ENCODE results near the gene IL3. TPM values are rescaled to one million over a fixed set of nuclear protein-coding genes. Genes with fewer than 3 reads are reported as not detected.

Gene IL3
- total RNA-seq, 1 donor, result not detected

DNA sequence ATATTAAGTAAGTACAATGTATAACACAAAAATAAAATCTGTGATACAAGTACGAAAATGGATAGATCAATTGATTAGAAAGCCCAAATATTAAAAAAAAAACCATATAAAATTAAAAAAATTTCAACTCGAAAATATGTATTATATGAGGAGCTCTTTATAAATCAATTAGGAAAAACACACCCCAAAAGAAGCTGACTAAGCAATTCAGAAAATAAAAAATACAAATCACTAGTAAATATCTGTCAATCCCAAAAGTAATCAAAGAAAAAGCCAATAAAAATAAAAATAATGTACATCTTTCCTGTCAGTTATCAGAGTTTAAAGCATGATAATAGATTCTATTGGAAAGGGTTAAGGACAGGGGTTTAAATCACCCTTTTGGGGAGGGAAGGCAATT, 38.8 kb upstream of the IL3 start:
- H3K9me3 ChIP-seq (ENCODE audit: low read depth, low read length), result no peaks in the 10 kb centered on the region
- H3K4me3 ChIP-seq (ENCODE audit: low read length), result no peak overlapping the region
- no peaks in the 10 kb centered on the region for H3K27me3 ChIP-seq (ENCODE audit: insufficient read depth, low read length)
- H3K4me1 ChIP-seq (ENCODE audit: insufficient read depth, low read length), result peaks cover 30% of the 10 kb centered on the region

GRCh38 chr5:132022737-132023136, 37.7 kb upstream of the IL3 start:
- no peak overlapping the region for H3K4me3 ChIP-seq (ENCODE audit: low read length)
- H3K4me1 ChIP-seq (ENCODE audit: insufficient read depth, low read length), result peaks cover 34% of the 10 kb centered on the region
- no peaks in the 10 kb centered on the region for H3K27me3 ChIP-seq (ENCODE audit: insufficient read depth, low read length)
- H3K9me3 ChIP-seq (ENCODE audit: low read depth, low read length), result no peaks in the 10 kb centered on the region

DNA sequence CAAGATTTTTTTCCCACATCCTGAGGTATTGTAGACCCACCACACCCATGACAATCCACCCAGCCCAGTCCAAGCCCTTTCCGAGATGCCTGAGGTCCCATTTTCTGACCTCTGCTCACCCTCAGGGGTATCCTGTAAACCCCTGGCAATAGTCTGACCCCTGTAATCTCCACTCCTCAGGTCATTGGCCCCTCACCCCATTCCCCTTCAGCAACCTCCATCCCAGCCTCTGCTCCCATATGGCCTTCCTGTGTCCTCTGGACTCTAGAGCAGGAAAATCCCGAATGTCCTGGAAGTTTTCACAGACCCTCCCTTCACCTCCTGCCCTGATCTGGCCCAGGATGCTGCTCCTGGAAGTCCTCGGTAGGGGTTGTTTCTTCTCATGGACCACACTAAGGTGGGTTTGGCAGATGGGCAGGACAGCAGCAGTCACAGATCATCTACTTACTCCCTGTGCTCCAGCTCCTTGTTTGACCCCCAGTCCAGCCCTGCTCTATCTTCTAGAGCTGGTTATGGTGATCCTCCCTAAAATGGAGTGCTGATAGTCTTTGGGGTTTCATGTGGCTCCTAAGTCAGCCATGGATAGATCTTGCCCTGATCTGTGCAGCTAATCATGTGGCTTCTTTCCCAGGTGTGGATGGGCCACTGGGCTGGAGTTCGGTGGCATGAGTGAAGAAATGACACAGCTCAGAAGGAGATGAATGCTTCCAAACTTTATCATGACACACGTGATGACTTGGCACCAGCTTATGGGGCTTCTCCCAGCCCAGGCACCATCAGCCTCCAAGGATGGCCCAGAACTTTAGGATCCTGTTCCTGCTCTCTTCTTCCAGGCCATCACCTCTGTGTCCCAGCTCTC, 37.0 kb upstream of the IL3 start:
- Histone ChIP-seq H3K27me3 (ENCODE audit: insufficient read depth, low read length) (no peaks in the 10 kb centered on the region), H3K9me3 (ENCODE audit: low read depth, low read length) (no peaks in the 10 kb centered on the region), H3K4me1 (ENCODE audit: insufficient read depth, low read length) (peaks cover 33% of the 10 kb centered on the region), H3K4me3 (ENCODE audit: low read length) (no peak overlapping the region)

GRCh38 chr5:132024117-132024435, 36.4 kb upstream of the IL3 start:
- Histone ChIP-seq H3K27me3 (ENCODE audit: insufficient read depth, low read length) (no peaks in the 10 kb centered on the region), H3K9me3 (ENCODE audit: low read depth, low read length) (no peaks in the 10 kb centered on the region), H3K4me1 (ENCODE audit: insufficient read depth, low read length) (peaks cover 29% of the 10 kb centered on the region), H3K4me3 (ENCODE audit: low read length) (no peak overlapping the region)

- Histone ChIP-seq H3K27me3 (ENCODE audit: insufficient read depth, low read length) (no peaks in the 10 kb centered on the region), H3K4me3 (ENCODE audit: low read length) (no peak overlapping the region), H3K4me1 (ENCODE audit: insufficient read depth, low read length) (peaks cover 21% of the 10 kb centered on the region), H3K9me3 (ENCODE audit: low read depth, low read length) (no peaks in the 10 kb centered on the region)
These were observed 35.6 kb upstream of the IL3 start for GRCh38 chr5:132024789-132025402.

- Histone ChIP-seq H3K4me1 (ENCODE audit: insufficient read depth, low read length) (peaks cover 17% of the 10 kb centered on the region), H3K4me3 (ENCODE audit: low read length) (no peak overlapping the region), H3K9me3 (ENCODE audit: low read depth, low read length) (no peaks in the 10 kb centered on the region), H3K27me3 (ENCODE audit: insufficient read depth, low read length) (no peaks in the 10 kb centered on the region)
These were observed 35.0 kb upstream of the IL3 start for GRCh38 chr5:132025403-132025971.

GRCh38 chr5:132026516-132027008, 33.9 kb upstream of the IL3 start:
- Histone ChIP-seq H3K9me3 (ENCODE audit: low read depth, low read length) (no peaks in the 10 kb centered on the region), H3K4me1 (ENCODE audit: insufficient read depth, low read length) (peaks cover 13% of the 10 kb centered on the region), H3K4me3 (ENCODE audit: low read length) (no peak overlapping the region), H3K27me3 (ENCODE audit: insufficient read depth, low read length) (no peaks in the 10 kb centered on the region)

DNA sequence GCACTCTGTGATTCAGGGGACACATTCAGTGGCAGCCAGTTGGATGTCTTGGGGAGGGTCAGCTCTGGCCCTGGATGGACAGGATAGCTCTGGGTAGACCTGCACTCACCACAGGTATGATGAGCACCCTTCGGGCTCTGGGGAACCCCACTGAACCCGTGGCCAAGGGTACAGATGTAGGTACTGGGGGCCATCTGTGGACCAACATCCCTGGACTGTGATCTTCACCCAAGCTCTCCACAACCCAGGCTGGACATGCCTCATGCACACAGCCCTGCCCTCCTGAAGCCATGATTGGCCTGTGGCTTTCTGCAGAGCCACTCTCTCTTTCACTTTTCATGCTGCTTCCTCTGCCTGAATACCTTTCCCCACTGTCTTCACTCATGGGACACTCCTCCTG, 33.4 kb upstream of the IL3 start:
- no peaks in the 10 kb centered on the region for H3K9me3 ChIP-seq (ENCODE audit: low read depth, low read length)
- peaks cover 13% of the 10 kb centered on the region for H3K4me1 ChIP-seq (ENCODE audit: insufficient read depth, low read length)
- no peak overlapping the region for H3K4me3 ChIP-seq (ENCODE audit: low read length)
- no peaks in the 10 kb centered on the region for H3K27me3 ChIP-seq (ENCODE audit: insufficient read depth, low read length)

DNA sequence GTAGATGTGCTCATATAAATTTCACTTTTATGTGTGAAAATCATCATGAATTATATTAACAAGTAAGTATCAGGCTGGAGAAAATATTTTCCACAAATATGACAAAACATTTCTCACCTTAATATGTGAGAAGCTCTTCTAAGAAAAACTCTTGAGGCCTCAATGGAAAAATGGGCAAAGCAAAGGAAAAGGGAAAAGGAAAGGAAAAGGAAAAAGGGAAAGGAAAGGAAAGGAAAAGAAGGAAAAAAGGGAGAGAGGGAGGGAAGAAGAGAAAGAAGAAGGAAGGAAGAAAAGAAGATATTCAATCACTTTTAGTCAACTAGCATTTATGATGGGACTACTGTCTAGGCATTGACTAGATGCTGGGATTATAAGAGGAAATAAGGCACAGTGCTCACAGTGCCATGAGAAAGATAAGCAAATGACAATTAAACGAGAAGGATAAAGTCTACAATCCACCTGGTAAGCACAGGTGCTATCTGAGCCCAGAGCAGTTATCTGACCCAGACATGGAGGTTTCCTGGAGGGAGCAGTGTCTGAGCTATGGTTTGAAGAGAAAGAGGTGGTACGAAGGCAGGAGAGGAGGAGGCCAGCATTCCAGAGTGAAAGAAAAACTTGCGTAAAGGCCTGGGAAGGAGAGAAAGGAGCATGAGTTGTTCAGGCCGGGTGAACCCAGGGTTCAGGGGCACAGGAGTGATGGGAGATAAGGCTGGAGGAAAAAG, 30.7 kb upstream of the IL3 start:
- Histone ChIP-seq H3K27me3 (ENCODE audit: insufficient read depth, low read length) (peaks cover 9% of the 10 kb centered on the region), H3K4me1 (ENCODE audit: insufficient read depth, low read length) (peaks cover 13% of the 10 kb centered on the region), H3K4me3 (ENCODE audit: low read length) (no peak overlapping the region), H3K9me3 (ENCODE audit: low read depth, low read length) (peaks cover 15% of the 10 kb centered on the region)

GRCh38 chr5:132030610-132031009, 29.8 kb upstream of the IL3 start:
- Histone ChIP-seq H3K4me3 (ENCODE audit: low read length) (no peak overlapping the region), H3K27me3 (ENCODE audit: insufficient read depth, low read length) (peaks cover 9% of the 10 kb centered on the region), H3K9me3 (ENCODE audit: low read depth, low read length) (peaks cover 15% of the 10 kb centered on the region), H3K4me1 (ENCODE audit: insufficient read depth, low read length) (peaks cover 13% of the 10 kb centered on the region)

GRCh38 chr5:132032196-132032595, 28.3 kb upstream of the IL3 start:
- Histone ChIP-seq H3K9me3 (ENCODE audit: low read depth, low read length) (peaks cover 15% of the 10 kb centered on the region), H3K27me3 (ENCODE audit: insufficient read depth, low read length) (peaks cover 9% of the 10 kb centered on the region), H3K4me1 (ENCODE audit: insufficient read depth, low read length) (peaks cover 3% of the 10 kb centered on the region), H3K4me3 (ENCODE audit: low read length) (no peak overlapping the region)

DNA sequence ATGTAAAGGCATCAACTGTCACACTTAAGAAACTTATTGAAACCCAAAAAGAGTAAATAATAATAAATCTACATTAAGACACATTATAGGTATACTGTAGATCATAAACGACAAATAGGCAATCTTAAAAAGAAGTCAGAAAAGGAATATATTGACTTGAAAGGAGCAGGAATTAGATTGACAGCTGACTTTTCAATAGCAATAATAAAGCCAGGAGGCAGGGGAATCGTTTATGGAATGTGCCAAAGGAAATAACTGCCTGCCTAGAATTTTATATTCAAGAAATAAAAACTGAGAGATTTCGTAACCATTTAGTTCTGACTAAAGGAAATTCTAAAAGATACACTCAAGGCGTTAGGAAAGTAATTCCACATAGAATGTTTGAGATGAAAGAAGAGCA, 27.3 kb upstream of the IL3 start:
- Histone ChIP-seq H3K4me1 (ENCODE audit: insufficient read depth, low read length) (no peaks in the 10 kb centered on the region), H3K27me3 (ENCODE audit: insufficient read depth, low read length) (peaks cover 9% of the 10 kb centered on the region), H3K4me3 (ENCODE audit: low read length) (no peak overlapping the region), H3K9me3 (ENCODE audit: low read depth, low read length) (peaks cover 15% of the 10 kb centered on the region)

GRCh38 chr5:132037353-132037752, 23.1 kb upstream of the IL3 start:
- Histone ChIP-seq H3K4me3 (ENCODE audit: low read length) (no peak overlapping the region), H3K4me1 (ENCODE audit: insufficient read depth, low read length) (no peaks in the 10 kb centered on the region), H3K9me3 (ENCODE audit: low read depth, low read length) (peaks cover 15% of the 10 kb centered on the region), H3K27me3 (ENCODE audit: insufficient read depth, low read length) (peaks cover 20% of the 10 kb centered on the region)

- H3K4me1 ChIP-seq (ENCODE audit: insufficient read depth, low read length), result peaks cover 7% of the 10 kb centered on the region
- H3K27me3 ChIP-seq (ENCODE audit: insufficient read depth, low read length), result peaks cover 16% of the 10 kb centered on the region
- no peaks in the 10 kb centered on the region for H3K9me3 ChIP-seq (ENCODE audit: low read depth, low read length)
- H3K4me3 ChIP-seq (ENCODE audit: low read length), result no peak overlapping the region
These were observed 16.2 kb upstream of the IL3 start for GRCh38 chr5:132044207-132044606.

- Histone ChIP-seq H3K27me3 (ENCODE audit: insufficient read depth, low read length) (peaks cover 9% of the 10 kb centered on the region), H3K4me3 (ENCODE audit: low read length) (no peak overlapping the region), H3K4me1 (ENCODE audit: insufficient read depth, low read length) (peaks cover 13% of the 10 kb centered on the region), H3K9me3 (ENCODE audit: low read depth, low read length) (no peaks in the 10 kb centered on the region)
These were observed 13.6 kb upstream of the IL3 start for GRCh38 chr5:132046880-132047299.

Measured in mononuclear cell (primary cell).